Psoas muscle (tissue), 8 donors: ENCODE data around the gene RNF39. TPM values are rescaled to one million over a fixed set of nuclear protein-coding genes. Genes with fewer than 3 reads are reported as not detected.

Experiments
- ATAC-seq, 4 donors: fragments of 200-7000 bp; cut with Tn5 transposase; one replicate each; pipeline ENCODE4 v1.9.1; 2020; ENCODE audit warnings: moderate library complexity in 3 of 4, mild to moderate bottlenecking in 2 of 4
- DNase-seq, 2 donors: peaks; one replicate each; pipeline ENCODE4 v3.0.0-alpha.2; 2020
- H3K27ac ChIP-seq: fragments of 200-600 bp; one replicate; pipeline ENCODE4 v1.8.0; 2022
- H3K27me3 ChIP-seq, 3 donors: fragments of 200-600 bp in 1 of 3; one replicate each; pipeline versions ENCODE4 v1.6.1 to v1.8.0; 2013 to 2022; ENCODE audit warnings: low read length in 2 of 3, mild to moderate bottlenecking in 2 of 3, moderate library complexity in 1 of 3; ENCODE audit not compliant: insufficient read depth in 3 of 3
- H3K36me3 ChIP-seq, 2 donors: fragments of 200-600 bp in 1 of 2; one replicate each; pipeline versions ENCODE4 v1.6.1 to v1.8.0; 2013 to 2022; ENCODE audit warnings: low read depth in 1 of 2, mild to moderate bottlenecking in 1 of 2, moderate library complexity in 1 of 2; ENCODE audit not compliant: insufficient read depth in 1 of 2
- H3K4me1 ChIP-seq: fragments of 200-600 bp; one replicate; pipeline ENCODE4 v1.8.0; 2022
- H3K4me3 ChIP-seq: fragments of 200-600 bp; one replicate; pipeline ENCODE4 v1.8.0; 2022; ENCODE audit warnings: mild to moderate bottlenecking
- H3K9me3 ChIP-seq: fragments of 200-600 bp; one replicate; pipeline ENCODE4 v1.8.0; 2022
- CTCF ChIP-seq: fragments of 200-600 bp; IDR thresholded peaks from one replicate; pipeline ENCODE4 v1.8.0; 2022; ENCODE audit warnings: antibody characterized with exemption
- WGBS, 3 donors: extraction: QIAGEN DNeasy Blood & Tissue Kit; methylation state at CpG; one replicate each; pipeline versions ENCODE4 v1.1.6 to v1.1.7; 2013; 5-methylcytosine and 5-hydroxymethylcytosine counted together
- intact Hi-C, 2 donors: fragments of 100-400 bp; cut with DNase I; formaldehyde crosslinking; loops; one replicate each; pipeline versions ENCODE4 v1.11.0 to v1.14.2; 2022
- polyA plus RNA-seq, 3 donors: library from polyadenylated mRNA; stranded (reverse); fragments of 200-250 nt; gene quantifications; one replicate each; pipeline ENCODE4 v1.2.3, GENCODE V29; 2013
- total RNA-seq, 4 donors: library from RNA; stranded (reverse); fragmentation: NEBNext Ultra II Directional in 2 of 4; extraction: Animal tissue kit (Norgen Biotek cat#: 25700) in 2 of 4; gene quantifications; one replicate each; pipeline versions ENCODE4 v1.2.1 to v1.2.4, GENCODE V29; 2021 to 2023
- donor health status: healthy with polysubstance abuse.
- donor health status: DM: no; HTN: no; CAD: no; lungs with moderate emphysema.
- donor health status: Bipolar disorder and iron deficiency.
- donor health status: healthy.
- donor health status: DM: yes; HTN: yes; CAD: no.
- donor health status: DM: no; HTN: no; CAD: no.
- donor health status: DM: no; HTN: no; CAD: no.
- donor health status: DM: yes; HTN: yes; CAD: no.

The RNF39 gene
- total and polyA plus RNA-seq, 7 donors: 0.03 TPM; not detected in 6

- no peak overlapping the region for H3K4me3 ChIP-seq
- no peaks in the 10 kb centered on the region for H3K9me3 ChIP-seq
- H3K36me3 ChIP-seq: no peaks in the 10 kb centered on the region
- no peak overlapping the region for H3K27ac ChIP-seq
- intact Hi-C loops: loop anchor here in 1 of 2 donors (5.0 kb wide), 1 partner anchor 1994 kb away; the partner anchor contains the start of gene ZSCAN16
- DNase-seq (no peak), ATAC-seq (no peak)
- WGBS, 3 donors: 71 to 76% (median 73%) methylated on average over 6 of the region's 6 CpGs
- no peaks in the 10 kb centered on the region for H3K4me1 ChIP-seq
- peaks cover 0 to 41% (median 4%) of the 10 kb centered on the region in 3 donors for H3K27me3 ChIP-seq
- no peak for TF ChIP-seq CTCF
These were observed 41.2 kb upstream of the RNF39 start for GRCh38 chr6:30116724-30117123.

GRCh38 chr6:30113841-30114240 is 38.3 kb upstream of the RNF39 start:
- Histone ChIP-seq H3K27ac (no peak overlapping the region), H3K27me3 (peaks cover 0 to 67% (median 13%) of the 10 kb centered on the region in 3 donors), H3K36me3 (no peaks in the 10 kb centered on the region), H3K4me3 (no peak overlapping the region), H3K9me3 (no peaks in the 10 kb centered on the region), H3K4me1 (no peaks in the 10 kb centered on the region)
- intact Hi-C loops: no loop called here
- DNase-seq: no peak
- no peak for ATAC-seq
- TF ChIP-seq CTCF: no peak
- WGBS, 3 donors: 54 to 73% (median 63%) methylated on average over 1 of the region's 1 CpG

- Histone ChIP-seq H3K27ac (no peak within 1 kb of the TSS), H3K4me3 (no peak within 1 kb of the TSS), H3K9me3 (no peaks in the 10 kb centered on the region), H3K27me3 (peaks cover 0 to 71% (median 15%) of the 10 kb centered on the region in 3 donors), H3K4me1 (no peaks in the 10 kb centered on the region), H3K36me3 (no peaks in the 10 kb centered on the region)
- 72 to 75% (median 74%) methylated on average over 3 of the region's 3 CpGs for WGBS, 3 donors
- TF ChIP-seq CTCF: no peak
- ATAC-seq (no peak), DNase-seq (no peak)
- intact Hi-C loops: no loop called here
These were observed 37.6 kb upstream of the RNF39 start, which contains the start of gene TRIM31 for GRCh38 chr6:30113003-30113759. Gene TRIM31 (minus strand): TSS chr6:30113090. CDS start chr6:30112805, 285 bp downstream.

- no peaks in the 10 kb centered on the region for H3K9me3 ChIP-seq
- TF ChIP-seq CTCF: no peak
- DNase-seq (no peak), ATAC-seq (no peak)
- H3K4me1 ChIP-seq: no peaks in the 10 kb centered on the region
- intact Hi-C loops: no loop called here
- peaks cover 0 to 69% (median 15%) of the 10 kb centered on the region in 3 donors for H3K27me3 ChIP-seq
- no peak overlapping the region for H3K27ac ChIP-seq
- H3K36me3 ChIP-seq: no peaks in the 10 kb centered on the region
- WGBS, 3 donors: 64 to 73% (median 68%) methylated on average over 10 of the region's 10 CpGs
- H3K4me3 ChIP-seq: no peak overlapping the region
These were observed 36.9 kb upstream of the RNF39 start for GRCh38 chr6:30112402-30112994.
